Heart left ventricle (tissue), 13 donors: ENCODE measurements around the gene PHACTR1.

ENCODE experiments used
- CTCF ChIP-seq, 12 donors: fragments of 200-600 bp; sonication (generic) in 4 of 12; IDR thresholded peaks; one replicate each; pipeline versions ENCODE4 v1.5.0 to v1.8.0; 2018 to 2022; ENCODE audit warnings: antibody characterized with exemption in 12 of 12, mild to moderate bottlenecking in 5 of 12
- POLR2A ChIP-seq, 2 donors: fragments of 450-650 bp; IDR thresholded peaks; one replicate each; pipeline ENCODE4 v1.6.1; 2017; ENCODE audit warnings: antibody characterized with exemption in 2 of 2, mild to moderate bottlenecking in 2 of 2, moderate library complexity in 2 of 2
- donor health status: ischemic (EF 13 %, LVEDD 7.1; RV severe dilation, severe dysfunction).
- donor health status: DM: no; HTN: yes; CAD: no.
- donor health status: DM: no; HTN: no; CAD: no.
- donor health status: ischemic (EF 25% LVEDD 6.9; RV normal size, moderate dysfunction).
- donor health status: ischemic (EF 25% LVEDD 5.7; RV mildly dilated, moderate dysfunction).
- donor health status: ischemic (EF 35%, LVEDD 5.7; RV mildly dilated, moderate dysfunction).
- donor health status: nonischemic (EF 11% LVEDD 7.7; RV severe dilation, severe dysfunction).
- donor health status: DM: yes; HTN: yes; CAD: no.
- donor health status: PGD.
- donor health status: ischemic (EF 29% LVEDD 5.4; RV normal size, mild dysfunction).
- donor health status: nonischemic (EF 23%, LVEDD 6.1; RV moderate dilation, normal function).

- TF ChIP-seq CTCF (IDR thresholded peaks at IDR 0.05) (no peak), POLR2A (IDR thresholded peaks at IDR 0.05) (no peak)
Observed at GRCh38 chr6:13096084-13096483, 379.5 kb downstream of the PHACTR1 start.
